Mucosa of rectum (tissue), 2 donors: ENCODE results near the gene KRTAP10-1.

ENCODE experiments used
- H3K27ac ChIP-seq, 2 donors: one replicate each; pipeline ENCODE4 v1.7.0; 2013; ENCODE audit warnings: inconsistent platforms in 2 of 2, low read depth in 2 of 2, low read length in 2 of 2
- H3K27me3 ChIP-seq, 2 donors: one replicate each; pipeline ENCODE4 v1.7.0; 2013; ENCODE audit warnings: low read length in 2 of 2; ENCODE audit not compliant: control insufficient read depth in 2 of 2, insufficient read depth in 2 of 2
- H3K36me3 ChIP-seq, 2 donors: one replicate each; pipeline ENCODE4 v1.7.0; 2013; ENCODE audit warnings: low read length in 2 of 2; ENCODE audit not compliant: control insufficient read depth in 2 of 2, insufficient read depth in 2 of 2
- H3K4me1 ChIP-seq, 2 donors: one replicate each; pipeline ENCODE4 v1.7.0; 2013; ENCODE audit warnings: low read length in 2 of 2, mild to moderate bottlenecking in 1 of 2; ENCODE audit not compliant: control insufficient read depth in 2 of 2, insufficient read depth in 2 of 2
- H3K4me3 ChIP-seq, 2 donors: one replicate each; pipeline ENCODE4 v1.7.0; 2013; ENCODE audit warnings: low read length in 2 of 2
- H3K9ac ChIP-seq, 2 donors: one replicate each; pipeline ENCODE4 v1.7.0; 2013; ENCODE audit warnings: low read length in 2 of 2, low read depth in 1 of 2, mild to moderate bottlenecking in 1 of 2
- H3K9me3 ChIP-seq, 2 donors: one replicate each; pipeline ENCODE4 v1.7.0; 2013; ENCODE audit warnings: low read length in 2 of 2; ENCODE audit not compliant: control insufficient read depth in 2 of 2
- donor health status: healthy.
- donor health status: Normal muscosa, but diverticular disease.

KRTAP10-1 gene

DNA sequence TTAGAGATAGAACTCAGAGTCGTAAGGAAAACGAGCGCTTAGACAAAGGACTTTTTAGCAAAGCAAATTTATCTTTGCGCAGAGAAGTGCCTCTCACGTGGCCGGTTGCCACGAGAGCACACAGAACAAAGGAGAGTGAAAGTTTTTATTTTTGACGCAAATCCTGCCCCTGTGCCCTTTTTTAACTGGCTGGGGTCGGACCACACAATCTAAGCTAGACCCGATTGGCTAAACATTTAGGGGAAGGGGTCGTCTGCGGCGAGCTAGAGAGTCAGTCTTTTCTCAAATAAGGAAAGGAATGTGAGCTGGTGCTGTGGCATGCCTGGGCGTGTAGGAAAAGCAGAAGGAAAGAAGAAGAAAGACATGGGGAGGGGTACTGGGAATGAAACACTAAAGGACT lies 8.9 kb upstream of the KRTAP10-1 start:
- H3K9ac ChIP-seq = no peak overlapping the region
- H3K36me3 ChIP-seq = no peaks in the 10 kb centered on the region
- no peak overlapping the region for H3K27ac ChIP-seq
- no peak overlapping the region for H3K4me3 ChIP-seq
- no peaks in the 10 kb centered on the region for H3K9me3 ChIP-seq
- H3K4me1 ChIP-seq = no peaks in the 10 kb centered on the region
- no peaks in the 10 kb centered on the region for H3K27me3 ChIP-seq

DNA sequence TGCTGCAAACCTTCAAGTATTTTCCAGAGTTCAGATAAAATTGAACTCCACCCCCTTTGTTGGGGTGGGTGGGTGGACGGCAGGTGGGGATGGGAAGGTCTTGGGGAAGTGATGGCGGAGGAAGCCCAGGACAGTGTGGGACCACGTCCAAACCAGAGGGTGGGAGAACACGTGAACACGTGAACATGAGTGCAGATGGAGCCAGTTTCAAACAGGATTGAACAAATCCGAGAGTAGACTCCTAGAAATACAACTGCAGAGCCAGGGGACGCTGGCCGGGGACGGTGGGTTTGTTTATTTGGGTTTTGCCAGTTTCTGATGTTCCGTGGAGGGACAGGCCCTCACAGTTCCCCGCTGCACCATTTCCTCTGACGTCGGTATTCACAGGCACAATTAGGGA lies 8.4 kb upstream of the KRTAP10-1 start:
- no peaks in the 10 kb centered on the region for H3K27me3 ChIP-seq
- no peaks in the 10 kb centered on the region for H3K9me3 ChIP-seq
- no peaks in the 10 kb centered on the region for H3K4me1 ChIP-seq
- no peak overlapping the region for H3K27ac ChIP-seq
- no peak overlapping the region for H3K4me3 ChIP-seq
- no peaks in the 10 kb centered on the region for H3K36me3 ChIP-seq
- no peak overlapping the region for H3K9ac ChIP-seq

DNA sequence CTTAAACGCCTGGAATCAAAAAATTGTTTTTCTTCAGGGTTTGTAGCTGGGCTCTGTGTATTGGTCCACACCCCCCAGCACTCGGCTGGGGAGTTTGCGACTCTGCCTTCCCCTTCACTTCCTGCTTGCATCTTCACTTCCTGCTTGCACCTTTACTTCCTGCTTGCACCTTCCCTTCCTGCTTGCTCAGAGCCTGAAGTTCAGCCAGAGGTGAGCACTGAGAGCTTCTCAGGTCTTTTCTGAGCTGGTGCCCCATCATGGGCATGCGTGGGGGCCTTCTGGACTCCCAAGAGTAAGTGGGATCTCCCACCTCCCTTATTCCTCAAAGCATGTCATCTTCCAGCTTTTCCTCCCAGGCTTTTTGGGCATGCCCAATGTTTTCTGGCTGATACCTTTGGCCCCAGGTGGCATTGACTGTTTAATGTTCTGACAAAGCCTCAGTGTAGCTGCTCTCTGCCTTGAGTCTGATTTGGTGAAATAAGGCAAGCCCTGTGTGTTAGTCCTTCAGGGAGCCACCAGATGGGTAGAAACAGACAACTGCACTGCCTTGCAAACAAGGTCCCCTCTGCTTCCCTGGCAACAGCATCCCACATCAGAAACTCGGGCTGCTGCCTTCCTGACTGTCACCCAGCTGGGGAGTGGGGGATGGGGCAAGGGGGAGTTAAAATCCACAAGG lies 7.8 kb upstream of the KRTAP10-1 start:
- no peak overlapping the region for H3K27ac ChIP-seq
- no peak overlapping the region for H3K9ac ChIP-seq
- no peak overlapping the region for H3K4me3 ChIP-seq
- no peaks in the 10 kb centered on the region for H3K27me3 ChIP-seq
- no peaks in the 10 kb centered on the region for H3K9me3 ChIP-seq
- no peaks in the 10 kb centered on the region for H3K4me1 ChIP-seq
- no peaks in the 10 kb centered on the region for H3K36me3 ChIP-seq

DNA sequence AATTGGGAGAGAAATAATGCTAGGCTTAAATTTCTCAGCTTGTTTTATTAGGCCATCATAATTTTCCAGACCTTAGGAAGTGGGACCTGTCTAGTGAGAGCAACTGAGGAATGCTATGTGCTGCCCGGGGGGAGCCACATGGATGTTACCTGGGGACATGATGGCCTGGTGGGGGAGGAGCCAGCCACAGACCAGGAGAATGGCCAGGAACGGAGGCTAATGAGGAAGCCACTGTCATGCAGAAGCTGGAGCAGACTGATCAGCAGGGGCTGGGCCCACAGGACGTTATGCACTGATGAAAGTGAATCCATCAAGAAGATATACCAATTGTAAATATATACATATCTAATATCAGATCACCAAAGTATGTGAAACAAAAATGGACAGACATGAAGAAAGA lies 4.6 kb upstream of the KRTAP10-1 start:
- Histone ChIP-seq H3K36me3 (no peaks in the 10 kb centered on the region), H3K4me3 (no peak overlapping the region), H3K4me1 (no peaks in the 10 kb centered on the region), H3K9me3 (no peaks in the 10 kb centered on the region), H3K9ac (no peak overlapping the region), H3K27ac (no peak overlapping the region), H3K27me3 (no peaks in the 10 kb centered on the region)

DNA sequence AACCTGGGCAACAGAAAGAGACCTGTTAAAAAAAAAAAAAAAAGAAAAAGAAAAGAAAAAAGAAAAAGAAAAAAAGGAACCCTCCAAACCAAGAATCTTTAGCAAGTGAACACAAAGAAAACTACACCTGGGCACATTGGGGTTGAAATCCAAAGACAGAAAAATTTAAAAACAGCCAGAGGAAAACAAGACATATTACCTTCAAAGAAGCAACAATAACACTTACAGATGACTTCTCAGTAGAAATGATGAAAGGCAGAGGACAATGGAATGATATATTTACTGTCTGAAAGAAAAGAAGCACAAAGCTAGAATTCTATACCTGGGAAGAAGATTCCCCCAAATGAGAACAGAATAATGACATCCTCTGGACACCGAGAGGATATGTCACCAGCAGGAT lies 2.7 kb upstream of the KRTAP10-1 start:
- Histone ChIP-seq H3K36me3 (no peaks in the 10 kb centered on the region), H3K27ac (no peak overlapping the region), H3K4me3 (no peak overlapping the region), H3K4me1 (no peaks in the 10 kb centered on the region), H3K9ac (no peak overlapping the region), H3K27me3 (no peaks in the 10 kb centered on the region), H3K9me3 (no peaks in the 10 kb centered on the region)

DNA sequence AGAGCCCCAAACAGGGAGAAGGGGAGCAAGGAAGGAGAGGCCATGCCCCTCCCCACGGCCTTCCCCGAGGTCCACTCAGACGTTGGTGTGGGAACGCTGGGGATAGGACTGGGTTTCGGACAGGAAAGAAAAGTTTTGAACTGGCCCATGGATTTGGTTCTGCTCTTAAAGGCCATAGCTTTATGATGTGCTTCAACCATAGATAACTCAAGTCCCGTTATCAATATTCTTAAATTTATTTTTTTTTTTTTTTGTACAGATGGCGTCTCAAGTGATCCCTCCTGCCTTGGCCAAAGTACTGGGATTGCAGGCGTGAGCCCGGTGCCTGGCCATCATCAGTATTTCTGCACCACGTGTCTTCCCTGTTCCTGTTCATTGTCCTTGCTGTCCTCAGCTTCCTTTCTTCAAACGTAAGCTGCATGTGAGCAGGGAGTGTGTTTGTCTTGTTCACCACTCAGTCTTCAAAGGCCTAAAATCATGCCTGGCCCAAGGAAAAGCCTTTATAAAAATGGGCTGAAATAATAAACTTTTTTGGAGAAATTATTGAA lies 820 bp upstream of the KRTAP10-1 start:
- Histone ChIP-seq H3K9ac (no peak overlapping the region), H3K9me3 (no peaks in the 10 kb centered on the region), H3K36me3 (no peaks in the 10 kb centered on the region), H3K4me3 (no peak overlapping the region), H3K4me1 (no peaks in the 10 kb centered on the region), H3K27me3 (no peaks in the 10 kb centered on the region), H3K27ac (no peak overlapping the region)

DNA sequence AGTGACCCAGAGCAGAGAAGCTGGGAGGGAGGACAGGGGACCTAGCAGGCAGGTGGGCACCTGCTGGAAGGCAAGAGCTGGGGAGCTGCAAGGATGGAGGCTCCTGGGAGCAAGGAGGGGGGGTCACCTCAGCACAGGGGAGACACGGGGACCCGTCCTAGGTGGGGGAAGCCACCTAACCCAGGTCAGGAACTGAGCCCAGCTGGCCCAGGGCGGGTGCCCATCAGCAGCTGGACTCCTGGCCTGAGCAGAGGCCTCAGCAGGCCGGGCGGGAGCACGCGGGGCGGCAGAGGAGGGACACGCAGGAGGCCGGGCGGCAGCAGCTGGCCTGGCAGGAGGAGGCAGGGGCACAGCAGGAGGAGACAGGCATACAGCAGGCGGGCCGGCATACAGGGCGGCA lies 949 bp downstream of the KRTAP10-1 start:
- Histone ChIP-seq H3K27me3 (no peaks in the 10 kb centered on the region), H3K4me1 (no peaks in the 10 kb centered on the region), H3K9ac (no peak overlapping the region), H3K36me3 (no peaks in the 10 kb centered on the region), H3K4me3 (no peak overlapping the region), H3K27ac (no peak overlapping the region), H3K9me3 (no peaks in the 10 kb centered on the region)

DNA sequence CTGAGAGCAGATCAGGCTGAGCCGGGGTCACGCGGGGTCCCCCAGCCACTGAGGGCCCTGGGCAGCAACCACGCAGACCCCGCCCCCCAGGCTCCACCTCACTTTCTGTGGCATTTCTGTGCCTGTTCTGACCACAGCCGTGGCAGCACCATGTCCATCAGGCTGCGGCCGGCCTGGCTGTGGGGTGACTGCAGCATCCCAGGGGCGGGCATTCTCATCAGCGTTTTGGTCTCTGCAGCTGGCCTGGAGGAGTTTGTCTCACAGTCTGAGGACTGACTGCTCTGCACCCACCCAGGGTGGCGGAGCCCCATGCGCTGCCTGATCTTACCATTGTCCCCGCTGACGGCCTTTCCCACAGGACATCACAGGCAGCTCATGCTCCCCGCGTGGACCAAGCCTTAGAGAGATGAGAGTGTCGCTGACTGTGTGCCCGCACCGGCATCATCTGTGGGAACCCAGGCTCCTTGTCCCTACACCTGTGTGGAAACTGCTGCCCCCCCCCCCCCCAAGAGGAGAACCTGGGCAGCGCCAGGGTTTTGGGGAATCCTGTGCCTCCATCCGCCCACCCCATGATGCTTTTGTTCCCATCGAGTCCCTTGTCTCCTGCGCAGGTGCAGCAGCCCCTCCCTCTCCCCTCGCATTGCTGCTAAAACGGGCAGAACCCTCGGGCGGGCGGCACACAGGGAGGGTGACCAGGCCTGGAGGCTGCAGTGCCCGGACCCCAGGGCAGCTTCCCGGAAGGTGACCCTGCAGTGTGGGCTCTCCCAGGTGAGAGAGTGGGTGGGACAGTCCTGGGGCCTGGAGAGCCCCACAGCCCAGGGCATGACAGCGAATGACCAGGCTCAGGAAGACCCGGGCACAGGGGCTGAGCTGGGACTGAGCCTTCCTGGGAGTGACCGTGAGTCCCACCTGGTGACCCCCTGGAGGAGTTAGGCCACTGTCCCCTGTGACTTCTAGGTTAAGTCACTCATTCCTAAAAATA lies 1.8 kb downstream of the KRTAP10-1 start:
- Histone ChIP-seq H3K4me3 (no peak overlapping the region), H3K27me3 (no peaks in the 10 kb centered on the region), H3K36me3 (no peaks in the 10 kb centered on the region), H3K9me3 (no peaks in the 10 kb centered on the region), H3K9ac (no peak overlapping the region), H3K27ac (no peak overlapping the region), H3K4me1 (no peaks in the 10 kb centered on the region)

DNA sequence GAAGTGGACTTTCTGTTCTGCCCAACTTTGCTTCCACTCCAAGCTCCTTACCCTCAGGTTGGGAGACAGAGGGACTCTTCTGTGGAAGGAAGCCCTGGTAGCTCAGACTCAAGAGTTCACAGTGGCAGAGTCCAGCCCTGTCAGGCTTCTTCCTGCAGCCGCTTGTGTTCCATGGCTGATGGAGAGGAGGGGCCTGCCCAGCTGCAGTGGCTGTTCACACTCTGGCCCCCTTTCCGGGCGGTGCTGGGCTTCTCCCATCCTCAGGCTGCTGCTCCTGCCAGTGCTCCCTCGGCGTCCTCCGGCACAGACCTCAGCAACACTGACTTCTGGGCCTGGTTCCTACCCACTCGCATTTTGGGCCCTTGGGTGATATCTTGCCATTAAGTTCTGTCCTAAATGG lies 4.0 kb downstream of the KRTAP10-1 start:
- no peaks in the 10 kb centered on the region for H3K4me1 ChIP-seq
- H3K27me3 ChIP-seq = no peaks in the 10 kb centered on the region

DNA sequence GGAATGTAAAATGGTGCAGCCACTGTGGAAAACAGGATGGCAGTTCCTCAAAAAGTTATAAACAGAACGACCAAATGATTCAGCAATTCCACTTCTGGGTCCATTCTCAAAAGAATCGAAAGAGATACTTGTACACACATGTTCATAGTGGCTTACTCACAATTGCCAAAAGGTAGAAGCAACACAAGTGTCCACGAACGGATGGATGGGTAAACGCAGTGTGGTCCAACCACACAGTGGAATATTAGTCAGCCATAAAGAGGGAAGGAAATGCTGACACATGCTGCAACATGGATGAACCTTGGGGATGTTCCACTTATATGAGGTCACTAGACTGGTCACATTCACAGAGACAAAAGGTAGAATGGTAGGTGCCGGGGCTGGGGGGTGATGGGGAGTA lies 5.3 kb downstream of the KRTAP10-1 start:
- H3K4me3 ChIP-seq = no peak overlapping the region
- H3K36me3 ChIP-seq = no peaks in the 10 kb centered on the region
- H3K4me1 ChIP-seq = no peaks in the 10 kb centered on the region
- no peak overlapping the region for H3K9ac ChIP-seq
- no peaks in the 10 kb centered on the region for H3K27me3 ChIP-seq
- no peak overlapping the region for H3K27ac ChIP-seq
- H3K9me3 ChIP-seq = no peaks in the 10 kb centered on the region

More for the DNA sequence above, 4.0 kb downstream of the KRTAP10-1 start:
- H3K4me3 ChIP-seq = no peak overlapping the region
- H3K36me3 ChIP-seq = no peaks in the 10 kb centered on the region
- no peak overlapping the region for H3K27ac ChIP-seq
- no peak overlapping the region for H3K9ac ChIP-seq
- no peaks in the 10 kb centered on the region for H3K9me3 ChIP-seq
